B cell (primary cell): ENCODE data around the gene STOML1. TPM values are rescaled to one million over a fixed set of nuclear protein-coding genes. Genes with fewer than 3 reads are reported as not detected.

Experiments
- ATAC-seq: fragments of 200-7000 bp; cut with Tn5 transposase; one replicate; pipeline ENCODE4 v1.10.0; 2021; ENCODE audit warnings: low read depth, mild to moderate bottlenecking, moderate number of reproducible peaks, moderate library complexity
- CTCF ChIA-PET: fragments of 350-600 bp; sonication (Branson Sonifier 250); formaldehyde crosslinking; loops from one replicate; lab custom pipeline; 2021; ENCODE audit warnings: antibody characterized with exemption, inconsistent platforms; lab: Charles Lee
- POLR2A ChIA-PET: fragments of 350-600 bp; sonication (Branson Sonifier 250); formaldehyde crosslinking; loops from one replicate; lab custom pipeline; 2021; ENCODE audit warnings: antibody characterized with exemption; lab: Charles Lee
- DNase-seq: peaks from one replicate; pipeline ENCODE4 v3.0.0; 2013
- H2AFZ ChIP-seq: 2 replicates; pipeline ENCODE4 v1.6.1; 2012; ENCODE audit warnings: mild to moderate bottlenecking, low read depth, low read length; ENCODE audit not compliant: insufficient read depth, poor library complexity, severe bottlenecking
- H3K27ac ChIP-seq, 2 donors: 1 replicate in 1 of 2; 2 replicates in 1 of 2; pipeline ENCODE4 v1.5.1; 2012 to 2013; ENCODE audit warnings: low read length in 2 of 2, mild to moderate bottlenecking in 2 of 2, moderate library complexity in 1 of 2
- H3K27me3 ChIP-seq, 4 experiments: fragments of 200-600 bp in 1 of 4; sonication (generic) in 1 of 4; replicated peaks in 1 of 4; 1 replicate in 2 of 4; 2 replicates in 2 of 4; pipeline versions ENCODE4 v1.6.1 to v1.7.0; 2013 to 2016; ENCODE audit warnings: low read length in 3 of 4, mild to moderate bottlenecking in 2 of 4, mixed read lengths in 1 of 4, moderate library complexity in 1 of 4; ENCODE audit not compliant: insufficient read depth in 4 of 4, control insufficient read depth in 3 of 4; ENCODE audit errors: control extremely low read depth in 1 of 4
- H3K36me3 ChIP-seq, 2 experiments: replicated peaks in 1 of 2; 1 replicate in 1 of 2; 2 replicates in 1 of 2; pipeline versions ENCODE4 v1.6.1 to v1.7.1; 2013; ENCODE audit warnings: low read length in 1 of 2; ENCODE audit not compliant: insufficient read depth in 2 of 2, control insufficient read depth in 1 of 2; ENCODE audit errors: control extremely low read depth in 1 of 2, extremely low read depth in 1 of 2
- H3K4me1 ChIP-seq, 2 donors: fragments of 200-600 bp in 1 of 2; sonication (generic) in 1 of 2; 1 replicate in 1 of 2; 2 replicates in 1 of 2; pipeline versions ENCODE4 v1.5.1 to v1.6.1; 2013 to 2017; ENCODE audit warnings: low read length in 2 of 2; ENCODE audit not compliant: control insufficient read depth in 2 of 2, insufficient read depth in 2 of 2
- H3K4me2 ChIP-seq: replicated peaks from 2 replicates; pipeline ENCODE3; 2012; ENCODE audit warnings: mild to moderate bottlenecking, low read depth, low read length; ENCODE audit not compliant: poor library complexity, severe bottlenecking
- H3K4me3 ChIP-seq, 5 experiments: fragments of 200-600 bp in 1 of 5; sonication (generic) in 1 of 5; 1 replicate in 3 of 5; 2 replicates in 2 of 5; pipeline versions ENCODE4 v1.5.1 to v1.7.0; 2011 to 2016; ENCODE audit warnings: low read length in 4 of 5, mild to moderate bottlenecking in 4 of 5, low read depth in 2 of 5, control low read depth in 1 of 5, moderate library complexity in 1 of 5; ENCODE audit not compliant: insufficient read depth in 1 of 5; ENCODE audit errors: control extremely low read depth in 1 of 5, extremely low read depth in 1 of 5
- H3K79me2 ChIP-seq: fragments of 200-600 bp; sonication (generic); one replicate; pipeline ENCODE4 v1.6.0; 2016; ENCODE audit warnings: low read length; ENCODE audit not compliant: control insufficient read depth, insufficient read depth
- H3K9ac ChIP-seq: fragments of 200-600 bp; sonication (generic); 2 replicates; pipeline ENCODE4 v1.6.1; 2017; ENCODE audit warnings: mild to moderate bottlenecking, low read length, moderate library complexity
- H3K9me3 ChIP-seq, 3 donors: one replicate each; pipeline versions ENCODE4 v1.6.1 to v1.7.1; 2013; ENCODE audit warnings: low read length in 2 of 3; ENCODE audit not compliant: control insufficient read depth in 2 of 3, insufficient read depth in 1 of 3; ENCODE audit errors: control extremely low read depth in 1 of 3
- H4K20me1 ChIP-seq: 2 replicates; pipeline ENCODE4 v1.6.0; 2012; ENCODE audit warnings: mild to moderate bottlenecking, low read length; ENCODE audit not compliant: insufficient read depth, control insufficient read depth, poor library complexity, severe bottlenecking
- H3K27ac Mint-ChIP-seq: one replicate; pipeline ENCODE4 v1.8.0; 2021; ENCODE audit warnings: mixed read lengths
- H3K27me3 Mint-ChIP-seq: one replicate; pipeline ENCODE4 v1.8.0; 2021; ENCODE audit warnings: mixed read lengths
- H3K4me1 Mint-ChIP-seq: one replicate; pipeline ENCODE4 v1.8.0; 2021; ENCODE audit warnings: mixed read lengths
- H3K4me3 Mint-ChIP-seq: one replicate; pipeline ENCODE4 v1.8.0; 2021; ENCODE audit warnings: mixed read lengths
- H3K9me3 Mint-ChIP-seq: one replicate; pipeline ENCODE4 v1.8.0; 2022; ENCODE audit warnings: mixed read lengths; ENCODE audit not compliant: insufficient read depth
- EZH2 ChIP-seq: IDR thresholded peaks from 2 replicates; pipeline ENCODE4 v1.6.1; 2012; ENCODE audit warnings: borderline replicate concordance, low read depth, mild to moderate bottlenecking, moderate library complexity, low read length; ENCODE audit not compliant: insufficient read depth, poor library complexity, severe bottlenecking
- WGBS: methylation state at CpG from one replicate; pipeline ENCODE4 v1.1.5; 2013; ENCODE audit warnings: missing lambda C conversion rate; ENCODE audit not compliant: insufficient coverage; 5-methylcytosine and 5-hydroxymethylcytosine counted together
- intact Hi-C: fragments of 100-400 bp; cut with micrococcal nuclease; formaldehyde crosslinking; loops from one replicate; pipeline ENCODE4 v1.10.0; 2022
- polyA plus RNA-seq: library from polyadenylated mRNA; depleted of rRNA; stranded (reverse); fragments of >200 nt; gene quantifications from 2 replicates; pipeline ENCODE4 v1.2.3, GENCODE V29; 2012
- total RNA-seq, 2 donors: library from RNA; stranded (reverse); fragments of 120-200 nt in 1 of 2; gene quantifications; 1 replicate in 1 of 2; 2 replicates in 1 of 2; pipeline versions ENCODE4 v1.2.3 to v1.2.4, GENCODE V29; 2013 to 2022
- TF ChIP-seq, protein P1 (sequence below): fragments of 200-600 bp; IDR thresholded peaks from one replicate; pipeline ENCODE4 v1.8.0; 2022; ENCODE audit warnings: antibody characterized with exemption, mild to moderate bottlenecking

STOML1 gene
- total and polyA plus RNA-seq, 2 donors (not counting 1 experiment from before 2014, with no cell fraction given): 6.2 to 11.3 TPM

DNA sequence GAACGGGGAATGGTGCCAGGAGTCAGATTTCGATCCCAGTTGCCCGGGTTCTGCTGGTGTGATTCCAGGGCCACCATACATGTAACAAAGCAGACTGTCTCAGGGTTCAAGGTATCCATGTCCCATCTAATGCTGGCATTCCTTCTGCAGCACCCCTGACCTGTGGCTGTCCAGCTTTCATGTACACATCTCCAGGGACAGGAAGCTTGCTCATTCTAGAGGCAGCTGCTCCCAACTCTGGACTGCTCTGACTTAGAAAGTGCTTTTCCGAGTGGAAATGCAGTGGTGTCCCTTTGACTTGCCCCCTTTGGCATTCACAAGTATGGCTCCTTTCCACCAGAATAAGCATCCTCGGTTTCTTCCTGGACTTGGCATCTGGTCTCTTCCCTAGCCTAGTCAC is 33.3 kb upstream of the STOML1 start:
- no peaks in the 10 kb centered on the region for H3K9me3 ChIP-seq
- H3K27me3 Mint-ChIP-seq: no peaks in the 10 kb centered on the region
- intact Hi-C loops: no loop called here
- H3K36me3 ChIP-seq: peaks cover 14 to 76% of the 10 kb centered on the region in 2 experiments
- no peaks in the 10 kb centered on the region for H3K4me1 ChIP-seq
- H3K4me2 ChIP-seq: no peak overlapping the region
- CTCF ChIA-PET: interaction anchor here (0.5 to 0.9 kb wide), 2 partner anchors 11 to 53 kb away, joined by 3 read pairs; no protein-coding TSS in a partner anchor
- POLR2A ChIA-PET: no interaction called here
- 96% methylated on average over 5 of the region's 5 CpGs for WGBS
- H3K79me2 ChIP-seq: peaks cover 47% of the 10 kb centered on the region
- H3K27ac Mint-ChIP-seq: no peak overlapping the region
- TF ChIP-seq, protein P1, sequence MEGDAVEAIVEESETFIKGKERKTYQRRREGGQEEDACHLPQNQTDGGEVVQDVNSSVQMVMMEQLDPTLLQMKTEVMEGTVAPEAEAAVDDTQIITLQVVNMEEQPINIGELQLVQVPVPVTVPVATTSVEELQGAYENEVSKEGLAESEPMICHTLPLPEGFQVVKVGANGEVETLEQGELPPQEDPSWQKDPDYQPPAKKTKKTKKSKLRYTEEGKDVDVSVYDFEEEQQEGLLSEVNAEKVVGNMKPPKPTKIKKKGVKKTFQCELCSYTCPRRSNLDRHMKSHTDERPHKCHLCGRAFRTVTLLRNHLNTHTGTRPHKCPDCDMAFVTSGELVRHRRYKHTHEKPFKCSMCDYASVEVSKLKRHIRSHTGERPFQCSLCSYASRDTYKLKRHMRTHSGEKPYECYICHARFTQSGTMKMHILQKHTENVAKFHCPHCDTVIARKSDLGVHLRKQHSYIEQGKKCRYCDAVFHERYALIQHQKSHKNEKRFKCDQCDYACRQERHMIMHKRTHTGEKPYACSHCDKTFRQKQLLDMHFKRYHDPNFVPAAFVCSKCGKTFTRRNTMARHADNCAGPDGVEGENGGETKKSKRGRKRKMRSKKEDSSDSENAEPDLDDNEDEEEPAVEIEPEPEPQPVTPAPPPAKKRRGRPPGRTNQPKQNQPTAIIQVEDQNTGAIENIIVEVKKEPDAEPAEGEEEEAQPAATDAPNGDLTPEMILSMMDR: no peak
- TF ChIP-seq EZH2: no peak
- peaks cover 52% of the 10 kb centered on the region for H4K20me1 ChIP-seq
- H3K27me3 ChIP-seq: no peaks in the 10 kb centered on the region
- H3K4me1 Mint-ChIP-seq: peaks cover 1% of the 10 kb centered on the region
- ATAC-seq (no peak), DNase-seq (no peak)
- H3K4me3 Mint-ChIP-seq: no peak overlapping the region
- H3K9me3 Mint-ChIP-seq: no peaks in the 10 kb centered on the region
- H3K4me3 ChIP-seq: no peak overlapping the region
- H3K9ac ChIP-seq: no peak overlapping the region
- H3K27ac ChIP-seq: no peak overlapping the region
- H2AFZ ChIP-seq: no peak overlapping the region

DNA sequence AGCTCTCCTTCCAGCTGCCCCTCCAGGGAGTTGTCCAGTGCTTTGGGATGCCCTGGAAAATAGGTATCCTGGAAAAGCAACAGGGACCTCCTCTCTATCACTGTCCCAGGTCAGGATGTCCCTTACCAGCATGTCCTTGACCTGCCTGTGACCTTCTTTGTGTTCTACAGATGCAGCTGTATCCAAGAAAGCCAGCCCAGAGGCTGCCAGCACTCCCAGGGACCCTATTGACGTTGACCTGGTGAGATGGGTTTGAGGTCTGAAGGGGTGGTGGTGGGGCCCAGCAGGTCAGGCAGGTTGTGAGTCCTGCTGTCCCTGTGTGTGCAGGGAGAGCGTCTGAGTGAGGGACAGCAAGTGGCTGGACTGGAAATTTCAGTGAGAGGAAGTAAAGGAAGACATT is 32.6 kb upstream of the STOML1 start:
- Mint-ChIP-seq H3K4me1 (peaks cover 2% of the 10 kb centered on the region), H3K9me3 (no peaks in the 10 kb centered on the region), H3K27me3 (no peaks in the 10 kb centered on the region), H3K4me3 (no peak overlapping the region), H3K27ac (no peak overlapping the region)
- Histone ChIP-seq H3K36me3 (peaks cover 14 to 79% of the 10 kb centered on the region in 2 experiments), H3K9ac (no peak overlapping the region), H3K9me3 (no peaks in the 10 kb centered on the region), H3K4me1 (no peaks in the 10 kb centered on the region), H2AFZ (no peak overlapping the region), H3K4me2 (no peak overlapping the region), H3K4me3 (no peak overlapping the region), H3K79me2 (peaks cover 55% of the 10 kb centered on the region), H3K27me3 (no peaks in the 10 kb centered on the region), H4K20me1 (peaks cover 56% of the 10 kb centered on the region), H3K27ac (no peak overlapping the region)
- 85% methylated on average over 2 of the region's 2 CpGs for WGBS
- intact Hi-C loops: no loop called here
- TF ChIP-seq, protein P1: no peak
- no peak for TF ChIP-seq EZH2
- DNase-seq (no peak), ATAC-seq (no peak)
- ChIA-PET POLR2A (no interaction called here), CTCF (interaction anchor here (1.1 kb wide), 1 partner anchor 52 kb away, joined by 3 read pairs; no protein-coding TSS in a partner anchor)
